ENCODE results near the gene DAD1.

DAD1 gene

DNA sequence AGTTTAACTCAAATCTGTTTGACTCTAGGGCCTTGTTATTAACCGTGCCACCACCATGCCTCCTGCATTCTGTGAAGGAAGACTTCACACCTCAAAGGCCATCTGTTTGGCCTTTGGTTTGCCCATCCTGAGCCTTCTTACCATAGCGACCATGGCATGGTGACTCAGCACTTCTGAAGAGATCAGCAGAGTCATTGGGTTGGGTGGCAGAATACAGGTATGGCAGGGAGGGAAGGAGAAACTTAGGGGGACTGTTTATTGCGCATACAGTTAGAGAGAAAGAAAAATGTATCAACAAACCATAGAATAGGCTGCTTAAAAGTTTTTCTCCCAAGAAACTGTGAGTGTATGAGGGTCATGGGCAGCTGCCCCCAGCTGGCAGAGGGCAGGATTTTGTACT is 49.2 kb downstream of the DAD1 start:
- FAIRE-seq, result no peak
- DNase-seq (ENCODE audit: insufficient read length, low spot score), result no peak

GRCh38 chr14:22538671-22539228 is 50.3 kb downstream of the DAD1 start:
- FAIRE-seq (peak; percentile 28), DNase-seq (ENCODE audit: insufficient read length, low spot score) (no peak)

DNA sequence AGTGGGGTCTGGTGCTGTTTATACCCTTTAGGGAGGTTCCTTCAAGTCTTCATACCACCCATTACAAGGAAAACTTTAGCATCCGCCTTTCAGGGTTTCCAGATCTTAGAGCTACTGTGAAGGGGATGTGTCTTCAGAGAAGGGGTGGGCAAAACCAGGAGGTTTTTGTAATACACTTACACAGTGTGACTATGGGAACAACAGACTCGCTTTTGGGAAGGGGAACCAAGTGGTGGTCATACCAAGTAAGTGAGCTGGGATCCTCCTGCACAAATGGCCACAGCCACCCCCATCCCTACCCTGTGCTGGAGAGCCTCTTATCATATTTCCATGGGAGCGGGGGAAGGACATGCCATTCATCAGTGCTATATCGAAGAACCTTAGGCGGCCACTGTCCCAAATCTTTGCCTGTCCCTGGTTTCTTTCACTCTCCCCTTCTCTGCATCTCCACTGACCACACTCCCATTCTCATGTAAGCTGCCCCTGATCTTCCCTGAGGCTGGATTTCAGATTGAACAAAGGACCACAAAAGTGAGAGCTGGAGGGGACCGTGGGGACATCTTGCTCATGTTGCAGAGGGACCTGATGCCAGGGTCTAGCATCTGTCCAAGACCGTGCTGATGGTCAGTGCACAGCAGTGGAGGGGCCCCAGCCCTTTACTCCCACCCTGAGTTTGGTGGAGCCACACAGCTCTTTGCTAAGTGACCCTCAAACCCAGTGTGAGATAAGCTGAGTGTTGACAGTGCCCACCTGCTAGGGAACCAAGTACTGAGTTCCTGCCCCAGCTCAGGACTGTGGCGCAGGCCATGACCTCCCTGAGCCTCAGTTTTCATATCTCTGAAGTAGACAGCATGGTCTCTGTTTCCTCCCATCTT is 51.4 kb downstream of the DAD1 start:
- FAIRE-seq, result peak; percentile 57

GRCh38 chr14:22536853-22537338 is 52.1 kb downstream of the DAD1 start:
- FAIRE-seq, result peak; percentile 98
- peak; percentile 44 for DNase-seq (ENCODE audit: insufficient read length, low spot score)

More for the DNA sequence above, 51.4 kb downstream of the DAD1 start:
- no peak for DNase-seq (ENCODE audit: insufficient read length, low spot score)

DNA sequence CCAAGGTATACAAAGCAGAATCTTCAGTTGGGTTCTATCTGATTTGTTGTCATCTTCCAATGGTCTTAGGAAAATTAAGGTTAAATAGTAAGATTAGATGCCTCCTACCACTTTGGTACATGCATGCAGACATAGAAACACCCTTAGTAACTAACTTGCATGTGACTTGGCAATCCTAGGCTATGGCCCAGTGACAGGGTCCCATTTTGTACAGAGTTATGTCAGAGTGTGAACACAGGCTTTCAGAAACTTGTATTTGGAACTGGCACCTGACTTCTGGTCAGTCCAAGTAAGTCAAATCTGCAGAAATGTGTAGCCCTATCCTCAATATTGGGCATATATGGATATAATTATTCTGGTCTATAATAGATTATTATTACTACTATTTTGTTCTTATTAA is 53.1 kb downstream of the DAD1 start:
- FAIRE-seq (no peak), DNase-seq (ENCODE audit: insufficient read length, low spot score) (no peak)

DNA sequence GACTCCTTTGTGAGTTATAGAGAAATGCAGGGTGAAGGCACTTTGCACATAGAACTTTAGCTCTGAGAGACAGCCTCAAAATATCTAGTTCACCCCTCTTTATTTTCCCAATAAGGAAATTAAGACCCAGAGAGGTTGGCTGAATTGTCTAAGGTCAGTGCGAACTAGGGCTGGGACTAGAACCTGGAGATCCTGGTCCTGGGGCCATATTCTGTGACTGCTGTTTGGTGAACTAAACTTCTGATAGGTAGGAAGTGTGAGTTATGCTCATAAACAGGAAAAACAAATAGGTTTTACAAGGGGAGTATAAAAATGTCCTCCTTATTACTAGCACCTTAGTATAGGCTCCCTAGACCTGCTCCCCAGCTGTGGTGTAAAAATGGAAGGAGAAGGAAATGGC is 53.9 kb downstream of the DAD1 start:
- DNase-seq (ENCODE audit: insufficient read length, low spot score) (no peak), FAIRE-seq (peak; percentile 94)

DNA sequence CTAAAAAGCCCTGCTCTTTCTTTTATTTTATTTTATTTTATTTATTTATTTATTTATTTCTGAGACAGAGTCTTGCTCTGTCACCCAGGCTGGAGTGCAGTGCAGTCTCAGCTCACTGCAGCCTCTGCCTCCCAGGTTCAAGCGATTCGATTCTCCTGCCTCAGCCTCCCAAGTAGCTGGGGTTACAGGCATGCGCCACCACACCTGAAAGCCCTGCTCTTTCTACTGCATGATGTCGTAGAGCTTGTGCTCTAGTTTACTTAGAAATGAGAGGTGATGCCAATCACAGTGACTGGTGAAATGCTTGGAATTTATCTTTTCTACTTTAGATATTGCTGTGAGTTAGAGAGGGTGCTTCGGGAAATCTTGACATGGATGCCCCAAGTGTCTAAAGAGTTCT is 54.5 kb downstream of the DAD1 start:
- DNase-seq (ENCODE audit: insufficient read length, low spot score) (no peak), FAIRE-seq (no peak)

DNA sequence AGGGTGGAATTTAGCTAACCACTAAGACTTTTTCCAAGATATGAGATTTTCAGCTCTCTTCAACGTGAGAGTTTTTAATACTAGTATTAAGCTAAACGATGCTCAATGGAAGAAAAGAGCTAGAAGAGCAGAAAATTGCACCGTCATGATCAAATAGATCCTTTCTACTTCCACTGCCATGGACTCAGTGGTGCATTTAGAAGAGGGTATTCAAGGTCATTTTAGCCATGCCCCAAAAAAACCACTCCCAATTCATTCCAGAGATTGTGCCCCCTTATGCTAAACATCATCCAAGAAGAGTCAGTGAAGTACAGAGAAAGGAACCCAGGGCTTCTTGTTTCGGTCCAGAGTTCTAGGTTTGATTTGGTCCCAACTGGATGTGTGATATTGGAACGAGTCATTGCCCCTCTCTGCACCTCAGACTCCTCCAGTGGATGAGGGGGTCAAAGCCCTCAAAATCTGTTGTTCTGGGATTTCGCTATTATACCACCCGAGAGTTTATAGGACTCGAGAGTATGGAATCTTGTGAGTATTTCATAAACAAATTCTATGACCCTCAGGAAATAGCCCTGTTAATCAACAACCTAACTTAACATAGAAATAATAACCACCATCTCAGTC is 55.2 kb downstream of the DAD1 start:
- FAIRE-seq (no peak), DNase-seq (ENCODE audit: insufficient read length, low spot score) (no peak)

GRCh38 chr14:22533057-22533704 is 55.8 kb downstream of the DAD1 start:
- DNase-seq (ENCODE audit: insufficient read length, low spot score) (no peak), FAIRE-seq (no peak)

DNA sequence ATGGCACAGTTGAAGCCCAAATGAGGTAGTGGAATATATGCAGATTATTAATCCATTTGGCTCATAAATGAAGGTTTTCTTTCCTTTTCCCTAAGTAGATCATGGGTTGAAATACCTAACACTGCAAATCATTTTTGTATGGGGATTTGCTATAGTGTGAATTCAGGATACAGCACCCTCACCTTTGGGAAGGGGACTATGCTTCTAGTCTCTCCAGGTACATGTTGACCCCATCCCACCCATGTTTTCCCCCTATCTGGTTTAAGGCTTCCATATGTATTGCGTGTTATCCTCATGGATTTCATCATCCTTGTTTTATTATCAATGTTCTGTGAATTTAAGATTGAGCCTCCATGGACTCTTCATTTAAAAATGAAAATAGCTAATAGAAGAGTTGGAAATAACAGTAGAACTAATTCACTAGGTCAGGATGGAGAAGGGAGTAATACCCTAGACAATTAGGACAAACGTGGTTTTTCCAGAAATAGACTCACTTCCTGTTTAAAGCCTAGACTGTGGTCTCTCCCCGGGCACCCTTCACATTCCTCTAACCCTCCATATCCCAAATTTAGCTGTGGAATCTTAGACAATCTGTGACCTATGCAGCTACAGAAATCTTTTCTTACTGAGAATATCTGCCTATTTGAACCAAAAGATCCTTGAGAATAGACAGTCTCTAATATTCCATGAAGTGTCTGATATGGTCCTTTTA is 56.5 kb downstream of the DAD1 start:
- no peak for FAIRE-seq
- DNase-seq (ENCODE audit: insufficient read length, low spot score), result no peak

- FAIRE-seq (peak; percentile 98), DNase-seq (ENCODE audit: insufficient read length, low spot score) (no peak)
These were observed 57.3 kb downstream of the DAD1 start for GRCh38 chr14:22531451-22532344.

DNA sequence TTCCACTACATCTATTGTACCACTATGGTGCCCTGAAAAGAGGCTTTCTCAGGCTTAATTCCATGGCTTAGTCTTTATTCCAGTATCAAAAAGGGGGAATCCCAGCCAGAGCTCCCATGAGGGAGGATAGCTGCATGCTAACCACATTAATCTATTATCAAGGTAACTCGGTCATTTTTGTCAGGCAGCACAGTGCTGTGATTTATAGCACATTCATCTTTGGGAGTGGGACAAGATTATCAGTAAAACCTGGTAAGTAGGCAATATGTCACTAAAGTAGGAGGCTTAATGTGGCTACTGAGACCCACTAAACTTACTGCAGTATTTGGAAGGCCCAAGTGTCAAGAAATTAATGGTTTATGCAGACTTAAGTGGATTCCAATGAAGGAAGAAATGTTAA is 58.9 kb downstream of the DAD1 start:
- DNase-seq (ENCODE audit: insufficient read length, low spot score), result no peak
- FAIRE-seq, result peak; percentile 4

DNA sequence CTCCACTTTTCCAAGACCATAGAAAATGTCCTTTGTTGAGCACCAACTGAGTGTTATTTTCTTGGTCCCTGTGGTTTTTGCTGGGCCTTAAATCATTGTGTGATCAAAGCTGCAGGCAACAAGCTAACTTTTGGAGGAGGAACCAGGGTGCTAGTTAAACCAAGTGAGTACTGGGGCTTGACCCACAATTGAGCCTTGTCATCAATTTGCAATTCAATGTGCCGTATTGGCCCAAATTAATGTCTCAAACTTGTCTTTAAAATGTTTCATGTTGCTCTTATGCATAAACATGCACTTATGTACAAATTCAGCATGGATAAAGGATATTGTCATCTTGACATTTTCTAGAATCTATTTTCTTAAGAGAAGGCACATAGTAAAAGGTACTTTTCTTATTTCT is 62.3 kb downstream of the DAD1 start:
- FAIRE-seq (peak; percentile 84), DNase-seq (ENCODE audit: insufficient read length, low spot score) (no peak)

GRCh38 chr14:22526218-22526617 is 62.8 kb downstream of the DAD1 start:
- FAIRE-seq, result no peak
- no peak for DNase-seq (ENCODE audit: insufficient read length, low spot score)

DNA sequence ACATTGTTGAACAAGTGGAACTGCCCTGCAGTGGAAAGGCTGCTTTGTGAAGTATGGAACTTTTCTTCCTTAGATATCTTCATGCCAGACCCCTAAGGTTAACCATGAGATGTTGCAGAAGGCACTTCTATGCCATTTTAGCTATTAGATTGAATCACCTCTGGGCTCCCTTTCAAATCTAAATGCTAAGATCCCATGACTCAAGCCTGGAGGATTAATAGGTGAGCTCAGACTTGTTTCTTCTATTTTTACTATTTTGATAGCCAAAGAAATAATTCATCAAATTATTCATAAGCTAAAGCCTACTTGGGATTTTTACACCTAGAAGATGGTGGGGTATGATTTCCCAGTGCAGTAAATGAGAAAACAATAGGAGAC is 64.3 kb downstream of the DAD1 start:
- DNase-seq (ENCODE audit: insufficient read length, low spot score) (no peak), FAIRE-seq (peak; percentile 68)

DNA sequence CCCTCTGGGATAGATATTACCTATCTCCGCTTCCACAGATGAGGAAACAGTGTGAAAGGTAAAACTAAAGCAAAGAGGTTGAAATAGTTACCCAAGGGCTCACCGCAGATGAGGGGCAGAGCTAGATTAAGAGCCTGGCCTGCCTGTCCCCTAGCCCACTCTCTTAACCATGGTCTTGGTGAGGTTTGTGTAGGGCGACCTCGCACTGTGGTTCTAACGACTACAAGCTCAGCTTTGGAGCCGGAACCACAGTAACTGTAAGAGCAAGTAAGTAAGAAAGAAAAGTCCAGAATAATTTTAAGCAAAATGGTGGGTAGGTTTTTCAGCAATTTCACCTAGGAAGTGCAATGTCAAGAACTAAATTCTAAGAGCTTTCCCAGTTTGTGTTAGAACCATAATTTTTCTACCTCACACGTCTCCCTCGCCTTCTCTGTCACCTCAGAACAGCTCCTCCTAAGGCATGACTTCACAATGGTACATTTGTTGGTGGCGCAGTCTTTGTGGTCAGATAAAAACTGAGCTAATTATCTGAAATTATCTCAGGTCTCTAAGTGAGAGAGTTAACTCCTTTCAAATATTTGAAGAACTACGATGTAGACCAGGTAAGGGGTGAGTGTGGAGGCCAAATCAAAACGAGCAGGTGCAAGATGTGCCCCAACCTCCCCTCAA is 64.8 kb downstream of the DAD1 start:
- peak; percentile 8 for FAIRE-seq
- no peak for DNase-seq (ENCODE audit: insufficient read length, low spot score)

- FAIRE-seq (peak; percentile 69), DNase-seq (ENCODE audit: insufficient read length, low spot score) (no peak)
These were observed 65.7 kb downstream of the DAD1 start for GRCh38 chr14:22523283-22523682.

GRCh38 chr14:22522466-22522957 is 66.5 kb downstream of the DAD1 start:
- peak; percentile 79 for FAIRE-seq

More at GRCh38 chr14:22522466-22522957, 66.5 kb downstream of the DAD1 start:
- DNase-seq (ENCODE audit: insufficient read length, low spot score), result no peak

Data from GM19239 (cell line).